NCI-H82 treated with DMSO at 0.1 percent for 48 hours (cell line): ENCODE results near the gene RRBP1.

Experiments used
- DNase-seq: peaks from one replicate; lab custom pipeline; 2025; ENCODE audit not compliant: unreplicated experiment; lab: John Stamatoyannopoulos, UW

The RRBP1 gene, protein sequence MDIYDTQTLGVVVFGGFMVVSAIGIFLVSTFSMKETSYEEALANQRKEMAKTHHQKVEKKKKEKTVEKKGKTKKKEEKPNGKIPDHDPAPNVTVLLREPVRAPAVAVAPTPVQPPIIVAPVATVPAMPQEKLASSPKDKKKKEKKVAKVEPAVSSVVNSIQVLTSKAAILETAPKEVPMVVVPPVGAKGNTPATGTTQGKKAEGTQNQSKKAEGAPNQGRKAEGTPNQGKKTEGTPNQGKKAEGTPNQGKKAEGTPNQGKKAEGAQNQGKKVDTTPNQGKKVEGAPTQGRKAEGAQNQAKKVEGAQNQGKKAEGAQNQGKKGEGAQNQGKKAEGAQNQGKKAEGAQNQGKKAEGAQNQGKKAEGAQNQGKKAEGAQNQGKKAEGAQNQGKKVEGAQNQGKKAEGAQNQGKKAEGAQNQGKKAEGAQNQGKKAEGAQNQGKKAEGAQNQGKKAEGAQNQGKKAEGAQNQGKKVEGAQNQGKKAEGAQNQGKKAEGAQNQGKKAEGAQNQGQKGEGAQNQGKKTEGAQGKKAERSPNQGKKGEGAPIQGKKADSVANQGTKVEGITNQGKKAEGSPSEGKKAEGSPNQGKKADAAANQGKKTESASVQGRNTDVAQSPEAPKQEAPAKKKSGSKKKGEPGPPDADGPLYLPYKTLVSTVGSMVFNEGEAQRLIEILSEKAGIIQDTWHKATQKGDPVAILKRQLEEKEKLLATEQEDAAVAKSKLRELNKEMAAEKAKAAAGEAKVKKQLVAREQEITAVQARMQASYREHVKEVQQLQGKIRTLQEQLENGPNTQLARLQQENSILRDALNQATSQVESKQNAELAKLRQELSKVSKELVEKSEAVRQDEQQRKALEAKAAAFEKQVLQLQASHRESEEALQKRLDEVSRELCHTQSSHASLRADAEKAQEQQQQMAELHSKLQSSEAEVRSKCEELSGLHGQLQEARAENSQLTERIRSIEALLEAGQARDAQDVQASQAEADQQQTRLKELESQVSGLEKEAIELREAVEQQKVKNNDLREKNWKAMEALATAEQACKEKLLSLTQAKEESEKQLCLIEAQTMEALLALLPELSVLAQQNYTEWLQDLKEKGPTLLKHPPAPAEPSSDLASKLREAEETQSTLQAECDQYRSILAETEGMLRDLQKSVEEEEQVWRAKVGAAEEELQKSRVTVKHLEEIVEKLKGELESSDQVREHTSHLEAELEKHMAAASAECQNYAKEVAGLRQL (N-terminal part only)

DNA sequence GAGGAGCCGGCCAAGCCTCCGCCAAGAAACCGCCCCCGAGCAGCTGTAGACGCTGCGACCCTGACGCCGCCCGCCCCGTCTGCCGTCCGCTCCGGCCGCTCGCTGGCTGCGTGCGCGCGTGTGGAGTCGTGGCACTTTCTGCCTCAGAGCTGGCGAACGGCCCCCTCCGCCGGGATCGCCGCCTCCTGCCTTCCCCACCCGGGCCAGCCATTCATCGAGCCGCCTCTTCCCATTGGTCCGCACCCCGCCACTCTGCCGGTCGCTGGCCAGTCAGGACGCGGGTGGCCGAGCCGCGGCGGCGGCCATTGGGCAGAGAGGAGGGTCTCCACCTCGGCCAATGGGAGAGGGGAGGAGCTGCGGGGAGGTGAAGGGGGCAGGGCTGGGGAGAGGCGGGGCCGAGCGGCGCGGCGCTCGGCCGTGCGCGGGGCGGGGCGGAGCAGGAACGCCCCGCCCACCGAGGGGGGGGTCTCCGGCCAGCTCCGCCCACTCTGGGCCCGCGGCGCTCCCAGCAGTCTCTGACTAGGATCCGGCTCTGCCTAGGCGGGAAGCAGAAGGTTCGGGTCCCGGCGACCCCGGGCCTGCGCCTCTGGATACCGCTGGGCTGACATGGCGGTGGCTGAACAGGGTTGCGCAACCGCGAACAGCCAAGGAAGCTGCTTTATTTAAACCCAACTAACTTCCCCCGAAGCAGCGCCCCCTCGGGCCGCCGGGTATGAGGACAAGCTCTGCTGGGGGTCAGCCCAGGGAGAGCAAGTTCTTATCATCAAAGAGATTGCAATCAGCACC, at the start of gene RRBP1:
Gene RRBP1, minus strand, starts transcription at position 140 of the 786 bp plus-strand sequence. CDS start 21,735 bp downstream, outside the sequence.
- peak; percentile 91 for DNase-seq

DNA sequence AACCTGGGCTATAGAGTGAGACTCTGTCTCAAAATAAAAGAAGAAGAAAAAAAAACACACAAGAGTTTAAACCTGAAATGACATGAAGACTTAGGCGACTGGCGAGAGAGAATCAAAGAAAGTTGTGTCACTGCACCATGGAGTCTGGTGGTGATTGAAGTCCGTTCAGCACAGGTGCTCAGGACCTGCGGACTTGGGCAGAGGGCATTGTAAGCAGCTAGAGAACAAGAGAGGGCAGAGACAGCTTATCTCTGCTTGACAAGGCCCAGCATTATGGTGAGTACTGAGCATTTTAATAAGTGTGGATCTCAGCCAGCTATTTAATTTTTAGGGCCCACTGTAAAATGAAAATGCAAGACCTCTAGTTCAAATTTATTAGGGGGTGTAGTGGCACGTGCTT, 49.2 kb upstream of the RRBP1 start:
- DNase-seq: no peak

DNA sequence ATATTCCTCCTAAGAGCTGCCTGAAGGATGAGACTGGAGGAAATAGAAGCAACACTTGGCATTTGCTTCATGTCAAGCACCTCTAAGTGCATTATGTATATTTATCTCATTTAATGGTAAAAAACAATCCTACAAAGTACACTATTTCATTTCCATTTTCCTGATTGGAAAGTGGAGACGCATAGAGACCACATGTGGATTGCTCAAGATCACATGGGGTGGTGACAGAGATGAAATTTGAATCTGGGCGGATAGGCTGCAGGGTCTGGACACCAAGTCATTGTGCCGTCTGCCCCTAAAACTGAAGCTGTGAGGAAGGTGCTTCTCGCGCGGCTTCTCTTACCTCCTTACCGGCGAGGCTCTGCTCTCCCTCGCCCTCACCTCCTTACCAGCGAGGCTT, 48.0 kb upstream of the RRBP1 start:
- no peak for DNase-seq

DNA sequence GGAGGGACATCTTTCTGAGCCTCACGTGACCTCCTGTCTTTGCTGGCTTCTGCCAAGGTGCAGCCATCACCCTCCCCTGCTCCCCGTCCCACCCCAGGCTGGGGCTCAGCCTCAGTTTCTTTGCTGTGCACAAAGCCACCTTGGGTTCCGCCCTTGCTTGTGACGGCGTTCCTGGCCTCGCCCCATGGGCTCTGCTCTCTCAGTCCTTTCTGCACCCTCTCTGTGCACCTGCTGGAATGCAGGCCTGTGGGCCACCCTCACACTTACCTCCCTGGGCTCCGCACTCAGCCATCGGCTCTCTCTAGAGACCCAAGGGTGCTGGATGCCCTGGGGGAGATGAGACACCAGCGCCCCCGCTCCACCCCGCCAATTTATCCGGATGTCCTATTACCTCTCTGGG, 46.0 kb upstream of the RRBP1 start:
- no peak for DNase-seq

DNA sequence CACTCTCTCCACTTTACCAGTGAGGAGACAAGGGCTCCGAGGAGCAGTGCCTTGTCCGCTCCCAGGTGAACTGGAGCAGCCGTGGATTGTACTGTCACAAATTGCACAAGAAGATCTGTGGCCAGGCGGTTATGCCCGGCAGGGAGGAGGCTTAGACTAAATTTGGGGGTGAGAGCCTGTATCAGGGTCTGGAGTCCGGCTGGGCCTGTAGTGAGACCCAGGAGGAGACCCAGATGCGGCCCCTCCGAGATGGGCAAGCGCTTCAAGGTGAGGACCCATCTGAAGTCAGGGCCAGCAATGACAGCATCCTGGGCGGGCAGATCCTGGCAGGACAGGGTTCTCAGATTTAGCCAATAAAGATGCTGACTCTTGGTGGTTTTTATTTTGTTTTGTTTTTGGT, 45.3 kb upstream of the RRBP1 start:
- no peak for DNase-seq

DNA sequence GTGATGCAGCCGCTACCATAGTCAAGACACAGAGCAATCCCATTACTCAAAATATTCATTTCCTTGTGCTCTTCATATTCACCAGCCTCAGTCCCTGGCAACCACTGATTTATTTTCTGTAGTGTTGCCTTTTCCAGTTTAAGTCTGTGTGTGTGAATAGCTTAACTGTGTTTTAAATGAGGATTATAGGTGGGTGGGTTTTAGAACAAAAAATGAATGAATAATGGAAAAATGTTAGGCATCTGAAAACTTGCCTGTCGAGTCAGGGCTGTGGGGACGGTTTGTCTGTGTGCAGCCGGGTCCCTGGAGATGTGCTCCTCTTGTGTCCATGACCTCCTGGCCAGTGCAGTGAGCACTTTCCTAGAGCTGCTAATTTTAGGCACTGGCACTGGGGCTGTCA, 44.9 kb upstream of the RRBP1 start:
- DNase-seq: no peak

DNA sequence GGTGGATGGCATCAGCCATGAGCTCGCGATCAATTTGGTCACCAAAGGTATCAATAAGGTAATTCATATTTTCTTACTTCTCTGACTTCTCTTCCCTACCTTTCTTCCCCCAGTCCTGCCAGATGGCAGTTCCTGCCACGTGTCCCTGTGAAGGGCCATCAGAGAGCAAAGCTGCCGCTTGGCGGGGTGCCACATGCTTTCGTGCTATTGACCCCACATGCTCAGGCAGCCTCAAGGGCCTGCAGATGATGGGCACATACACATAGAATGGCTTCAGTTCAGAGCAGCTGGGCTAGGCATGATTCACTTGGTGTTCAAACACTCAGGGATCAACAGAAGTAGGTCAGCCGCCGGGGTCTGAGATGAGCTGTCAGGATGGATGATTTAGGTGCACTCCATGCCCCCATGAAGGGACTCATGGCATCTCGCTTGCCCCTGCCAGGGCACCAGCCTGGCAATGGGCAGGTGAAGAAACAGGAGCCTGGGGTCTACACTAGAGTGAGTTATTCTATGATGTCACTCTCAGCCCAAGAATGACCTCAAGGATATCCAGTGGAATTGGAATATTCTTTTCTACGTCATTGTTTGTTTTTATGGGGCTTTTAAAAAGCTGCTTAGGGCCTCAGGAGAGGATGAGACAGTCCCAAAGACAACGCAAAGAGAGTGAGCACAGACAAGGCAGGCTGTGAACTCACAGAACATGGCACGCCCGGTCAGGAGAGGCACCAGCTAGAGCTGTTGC, 43.2 kb upstream of the RRBP1 start:
- DNase-seq: no peak

DNA sequence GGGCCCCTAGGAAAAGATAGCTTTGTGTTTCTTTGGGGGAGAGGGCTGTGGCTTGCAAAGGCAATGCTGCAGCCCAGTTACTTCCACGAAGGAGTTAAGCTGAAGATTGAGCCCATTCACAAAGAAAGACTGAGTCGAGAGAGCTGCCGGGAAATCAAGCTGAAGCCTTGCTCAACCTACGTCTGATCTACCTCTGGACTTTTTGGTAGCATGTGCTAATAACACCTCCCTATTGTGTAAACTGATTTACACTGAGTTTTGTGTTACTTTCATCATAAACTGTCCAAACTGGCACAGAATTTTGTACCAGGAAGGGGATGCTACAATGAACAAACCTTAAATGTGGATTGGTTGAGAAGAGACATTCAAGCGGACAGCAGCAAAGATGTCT, 41.3 kb upstream of the RRBP1 start:
- no peak for DNase-seq

DNA sequence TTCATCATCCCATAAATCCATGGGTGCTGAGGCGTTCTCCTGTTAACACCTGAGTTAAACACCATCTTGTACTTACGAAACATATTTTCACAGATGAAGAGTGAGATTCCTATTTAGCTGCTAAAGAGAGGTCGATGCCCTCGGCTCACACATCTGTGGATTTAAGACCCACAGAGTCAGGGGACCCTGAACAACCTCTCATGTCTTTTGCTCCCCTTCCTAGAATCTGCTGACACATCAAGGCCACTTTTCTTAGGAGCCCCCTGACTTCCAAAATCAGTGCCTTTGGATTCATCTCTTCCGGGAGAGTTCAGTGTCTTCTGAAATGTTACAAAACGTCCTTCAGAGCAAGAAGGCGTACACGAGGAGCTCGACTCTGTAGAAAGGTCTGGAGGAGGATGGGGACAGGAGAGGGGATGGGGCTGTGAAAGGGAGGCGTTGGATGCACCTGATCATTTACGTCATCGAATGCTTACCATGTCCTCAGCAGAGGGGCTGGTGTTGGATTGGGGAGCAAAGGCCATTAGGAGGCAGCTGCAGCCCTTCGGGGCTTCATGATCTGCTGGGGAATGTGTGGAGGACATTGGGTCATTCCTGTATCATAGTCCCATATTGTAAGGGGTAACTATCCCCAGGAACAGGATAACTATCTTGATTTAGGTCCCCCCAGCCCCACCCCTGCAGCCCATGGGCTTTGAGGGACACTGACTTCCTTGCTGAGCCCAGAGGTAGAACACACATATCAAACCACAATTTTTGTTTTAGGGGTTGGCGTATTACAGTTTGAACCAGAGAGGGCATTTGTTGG, 40.7 kb upstream of the RRBP1 start:
- DNase-seq: no peak

DNA sequence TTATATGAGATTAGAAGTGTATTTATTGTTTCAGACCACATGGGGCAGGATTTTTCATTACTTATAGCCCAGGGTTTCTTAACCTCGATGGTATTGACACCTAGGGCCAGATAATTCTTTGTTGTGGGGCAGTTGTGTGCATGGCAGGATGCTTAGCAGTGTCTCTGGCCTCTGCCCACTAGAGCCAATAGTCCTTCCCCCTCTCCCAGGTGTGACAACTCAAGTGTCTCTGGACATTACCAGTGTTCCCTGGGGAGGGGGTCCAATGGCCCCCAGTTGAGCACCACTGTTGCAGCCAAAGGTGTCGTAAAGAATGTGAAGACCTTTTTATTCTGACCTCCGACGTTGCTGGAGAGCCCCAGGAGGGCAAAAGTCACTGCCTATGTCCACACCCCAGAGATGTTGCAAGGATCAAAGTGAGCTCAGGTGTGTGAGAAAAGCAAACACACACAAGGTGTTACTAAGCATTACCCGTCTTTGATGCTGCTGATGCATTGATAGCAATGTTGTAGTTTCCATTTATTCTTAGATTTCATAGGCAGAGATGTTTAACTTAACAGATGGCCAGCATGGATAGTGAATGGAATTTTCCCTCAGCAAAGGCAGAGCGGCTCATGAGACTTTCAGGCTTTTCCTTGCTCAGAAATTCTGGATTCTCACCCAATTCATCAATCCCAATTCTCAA, 39.9 kb upstream of the RRBP1 start:
- no peak for DNase-seq

DNA sequence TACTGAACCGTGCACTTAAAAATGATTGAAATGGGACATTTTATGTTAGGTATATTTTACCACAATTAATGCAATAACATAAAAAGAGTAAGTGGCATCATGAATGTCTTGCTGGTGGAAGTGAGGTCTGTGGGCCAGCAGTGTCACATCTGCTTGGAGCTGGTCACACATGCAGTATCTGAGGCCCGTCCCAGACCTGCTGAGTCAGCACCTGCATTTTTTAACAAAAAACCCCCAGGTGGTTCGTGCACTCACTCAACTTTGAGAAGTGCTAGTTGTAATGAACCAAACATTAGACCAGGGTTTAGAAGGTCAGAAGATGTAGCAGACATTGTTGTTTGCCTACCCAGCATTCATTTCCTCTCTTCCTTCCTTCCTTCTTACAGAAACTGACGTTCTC, 38.7 kb upstream of the RRBP1 start:
- no peak for DNase-seq

DNA sequence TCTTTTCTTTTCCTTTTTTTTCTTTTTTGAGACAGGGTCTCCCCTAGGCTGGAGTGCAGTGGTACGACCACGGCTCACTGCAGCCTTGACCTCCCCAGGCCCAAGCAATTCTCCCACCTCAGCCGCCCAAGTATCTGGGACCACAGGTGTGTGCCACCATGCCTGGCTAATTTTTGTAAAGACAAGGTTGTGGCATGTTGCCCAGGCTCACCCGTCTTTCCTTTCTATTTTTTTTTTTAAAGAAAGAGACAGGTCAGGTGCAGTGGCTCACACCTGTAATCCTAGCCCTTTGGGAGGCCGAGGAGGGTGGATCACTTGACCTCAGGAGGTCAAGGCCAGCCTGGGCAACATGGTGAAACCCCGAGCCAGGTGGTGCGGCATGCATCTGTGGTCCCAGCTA, 34.3 kb upstream of the RRBP1 start:
- DNase-seq: no peak

DNA sequence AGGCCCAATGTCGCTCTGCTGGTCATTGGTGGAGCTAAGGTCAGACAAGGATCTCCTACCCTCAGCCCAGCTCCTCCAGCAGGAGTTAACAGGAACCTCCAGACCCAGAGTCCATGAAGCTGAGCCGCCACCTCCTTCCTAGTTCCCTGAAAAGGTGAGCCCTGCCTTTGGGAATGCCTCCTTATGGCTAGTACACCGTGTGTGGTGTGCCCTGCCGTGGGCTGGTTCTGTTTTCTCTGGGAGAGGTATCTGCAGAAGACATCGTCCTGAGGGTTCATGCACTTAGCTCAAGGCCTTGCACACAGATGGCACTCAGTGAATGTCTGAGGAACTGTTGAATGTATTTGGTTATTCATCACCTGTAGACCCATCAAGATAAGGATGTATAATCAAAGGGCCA, 33.0 kb upstream of the RRBP1 start:
- DNase-seq: no peak

DNA sequence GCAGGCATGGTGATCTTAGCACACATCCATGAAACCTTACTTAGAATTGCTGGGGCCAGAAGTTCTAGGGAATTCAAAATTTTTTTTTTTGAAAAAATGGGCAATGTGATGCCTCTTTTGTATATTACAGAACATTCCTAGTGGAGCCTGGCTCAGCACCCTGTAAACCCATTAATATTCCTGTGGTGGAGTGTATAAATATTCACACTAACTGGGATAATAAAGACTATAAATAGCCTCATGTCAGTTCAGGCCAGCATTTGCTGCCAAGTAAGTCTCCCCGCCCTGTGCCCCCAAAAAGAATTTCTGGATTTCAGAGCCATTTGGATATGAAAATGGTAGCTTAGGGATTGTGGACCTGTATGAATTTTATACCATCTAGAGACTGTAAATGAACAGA, 32.6 kb upstream of the RRBP1 start:
- no peak for DNase-seq

DNA sequence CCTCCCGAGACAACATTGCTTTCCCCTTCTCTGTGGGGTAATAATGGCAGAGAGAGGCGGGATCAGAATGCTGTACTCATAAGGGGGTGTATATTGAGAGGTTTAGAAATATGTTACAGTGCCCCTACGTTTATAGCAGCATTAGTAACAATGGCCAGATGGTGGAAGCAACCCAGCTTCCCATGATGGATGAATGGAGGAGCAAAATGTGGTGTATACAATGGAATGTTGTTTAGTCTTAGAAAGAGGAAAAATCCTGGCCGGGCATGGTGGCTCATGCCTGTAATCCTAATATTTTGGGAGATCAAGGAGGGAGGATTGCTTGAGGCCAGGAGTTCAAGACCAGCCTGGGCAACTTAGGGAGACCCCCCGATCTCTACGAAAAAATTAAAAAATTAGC, 30.7 kb upstream of the RRBP1 start:
- no peak for DNase-seq

DNA sequence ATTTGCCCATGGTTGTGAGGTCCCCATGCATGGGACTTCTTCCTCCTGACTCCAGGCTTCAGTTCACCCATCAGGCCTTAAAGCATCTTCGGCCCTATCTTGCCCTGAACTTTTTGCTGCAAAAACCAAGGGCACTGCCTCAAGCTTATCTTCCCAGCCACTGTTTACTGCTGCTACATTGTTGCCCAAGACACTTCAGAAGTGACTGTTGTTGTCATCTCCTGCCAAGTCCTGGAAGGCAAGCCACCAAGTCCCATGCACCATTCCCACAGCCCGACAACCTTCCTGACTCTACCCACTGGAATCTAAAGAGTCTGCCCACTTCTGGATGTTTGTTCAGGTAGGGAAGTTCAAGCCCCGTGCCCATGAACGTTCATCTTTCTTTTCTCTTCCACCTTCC, 30.2 kb upstream of the RRBP1 start:
- no peak for DNase-seq

DNA sequence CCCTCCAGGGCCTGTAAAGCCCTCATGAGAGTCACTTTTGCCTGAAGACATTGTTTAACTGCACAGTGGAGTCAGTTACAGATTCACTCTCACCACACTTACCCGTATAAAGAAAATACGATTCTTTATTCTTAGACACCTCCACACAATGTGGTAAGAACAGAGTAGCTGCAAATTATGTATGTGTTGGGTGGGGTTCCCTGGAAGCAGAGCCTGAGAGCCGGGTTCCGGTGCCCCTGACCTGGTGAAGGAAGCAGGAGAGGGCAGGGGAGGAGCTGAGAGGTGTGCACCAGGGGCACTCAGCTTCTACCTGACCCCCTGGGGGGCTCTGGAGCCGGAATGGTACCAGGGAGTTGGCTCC, 29.2 kb upstream of the RRBP1 start:
- DNase-seq: no peak

DNA sequence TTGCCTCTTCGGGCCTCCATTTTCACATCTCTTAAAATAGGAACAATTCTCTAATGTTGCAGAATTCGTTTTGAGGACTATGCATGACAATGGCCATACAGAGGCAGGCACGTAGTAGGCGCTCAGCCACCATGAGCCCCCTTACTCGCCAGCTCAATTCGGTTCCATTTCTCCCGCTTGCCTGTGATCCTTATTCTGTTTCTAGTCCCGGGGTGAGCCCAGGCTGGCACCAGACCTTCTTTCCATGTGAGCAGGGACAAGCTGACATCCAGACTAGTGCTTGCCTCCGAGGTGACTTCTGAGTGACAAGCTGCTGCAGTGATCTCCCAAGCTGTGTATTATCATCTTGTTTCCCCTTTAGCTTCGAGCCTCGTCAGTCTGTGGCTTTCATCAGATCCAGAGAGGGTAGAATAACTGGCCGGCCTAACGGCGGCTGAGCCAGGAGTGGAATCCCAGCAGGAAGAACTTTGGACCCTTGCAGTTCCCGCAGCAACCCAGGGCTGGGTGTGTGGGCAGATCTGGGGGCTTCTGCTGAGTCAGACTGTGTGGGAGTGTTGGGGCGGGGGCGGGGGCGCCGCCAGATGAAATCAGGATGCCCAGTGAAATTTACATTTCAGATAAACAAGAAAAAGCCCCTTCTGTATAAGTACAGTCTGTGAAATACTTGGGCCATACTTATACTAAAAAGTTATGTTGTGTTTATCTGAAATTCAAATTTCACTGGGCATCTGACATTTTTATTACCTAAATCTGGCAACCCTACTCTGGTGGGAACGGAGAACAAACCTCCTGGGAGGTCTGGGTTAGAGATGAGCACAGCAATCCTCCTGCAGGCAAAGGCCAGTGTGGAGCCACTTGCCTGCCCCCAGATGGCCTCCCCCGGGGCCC, 28.6 kb upstream of the RRBP1 start:
- no peak for DNase-seq
